Small intestine (tissue), 7 donors: ENCODE measurements around the gene SLC26A4. TPM values are rescaled to one million over a fixed set of nuclear protein-coding genes. Genes with fewer than 3 reads are reported as not detected.

Source experiments
- DNase-seq, 2 donors: peaks; one replicate each; pipeline versions ENCODE4 v3.0.0 to v3.0.0-alpha.2; 2013
- FAIRE-seq: peaks from 2 replicates; lab custom pipeline; 2012; peaks lifted over from hg19 to GRCh38; lab: Jason Lieb, UNC
- H3K27ac ChIP-seq, 3 donors: one replicate each; pipeline ENCODE4 v1.5.1; 2013; ENCODE audit warnings: low read length in 2 of 3, mild to moderate bottlenecking in 2 of 3, control low read depth in 1 of 3, inconsistent platforms in 1 of 3, low read depth in 1 of 3, moderate library complexity in 1 of 3
- H3K27me3 ChIP-seq, 3 donors: one replicate each; pipeline ENCODE4 v1.6.1; 2013; ENCODE audit warnings: low read length in 3 of 3, inconsistent platforms in 1 of 3; ENCODE audit not compliant: control insufficient read depth in 3 of 3, insufficient read depth in 3 of 3
- H3K36me3 ChIP-seq, 3 donors: one replicate each; pipeline ENCODE4 v1.6.1; 2013; ENCODE audit warnings: low read length in 3 of 3, inconsistent platforms in 1 of 3, low read depth in 1 of 3, mild to moderate bottlenecking in 1 of 3, moderate library complexity in 1 of 3; ENCODE audit not compliant: control insufficient read depth in 3 of 3, insufficient read depth in 2 of 3
- H3K4me1 ChIP-seq, 3 donors: one replicate each; pipeline ENCODE4 v1.6.1; 2013; ENCODE audit warnings: low read length in 2 of 3, inconsistent platforms in 1 of 3, low read depth in 1 of 3, mild to moderate bottlenecking in 1 of 3, moderate library complexity in 1 of 3; ENCODE audit not compliant: control insufficient read depth in 3 of 3, insufficient read depth in 2 of 3
- H3K4me3 ChIP-seq, 3 donors: one replicate each; pipeline ENCODE4 v1.5.1; 2013; ENCODE audit warnings: low read length in 3 of 3, control low read depth in 1 of 3, inconsistent platforms in 1 of 3, low read depth in 1 of 3, mild to moderate bottlenecking in 1 of 3, moderate library complexity in 1 of 3
- H3K9me3 ChIP-seq, 2 donors: one replicate each; pipeline ENCODE4 v1.6.1; 2013; ENCODE audit warnings: low read depth in 1 of 2, low read length in 1 of 2; ENCODE audit not compliant: control insufficient read depth in 2 of 2, insufficient read depth in 1 of 2
- WGBS, 3 donors: extraction: QIAGEN DNeasy Blood & Tissue Kit; methylation state at CpG; one replicate each; pipeline ENCODE4 v1.1.7; 2013; 5-methylcytosine and 5-hydroxymethylcytosine counted together
- polyA plus RNA-seq, 4 donors: library from polyadenylated mRNA; stranded (reverse) in 3 of 4; unstranded in 1 of 4; fragments of 200-250 nt in 3 of 4; fragments of 120-200 nt in 1 of 4; gene quantifications; one replicate each; pipeline versions ENCODE4 v1.2.1 to v1.2.3, GENCODE V29; 2013
- donor health status: healthy with polysubstance abuse.
- donor health status: control.
- donor health status: control.
- donor health status: Bipolar disorder and iron deficiency.
- donor health status: healthy.

SLC26A4 gene
- polyA plus RNA-seq, 4 donors = 0.18 to 0.30 TPM; not detected in 2

- H3K4me1 ChIP-seq = no peaks in the 10 kb centered on the region
- no peaks in the 10 kb centered on the region for H3K27me3 ChIP-seq
- DNase-seq = no peak
- H3K9me3 ChIP-seq = no peaks in the 10 kb centered on the region
- no peak overlapping the region for H3K27ac ChIP-seq
- 72 to 90% (median 82%) methylated on average over 2 of the region's 2 CpGs for WGBS, 3 donors
- no peaks in the 10 kb centered on the region for H3K36me3 ChIP-seq
- H3K4me3 ChIP-seq = no peak overlapping the region
- no peak for FAIRE-seq
Measured at GRCh38 chr7:107684287-107684686, 23.7 kb downstream of the SLC26A4 start.

GRCh38 chr7:107684947-107685463, 24.4 kb downstream of the SLC26A4 start:
- no peak for FAIRE-seq
- Histone ChIP-seq H3K27me3 (no peaks in the 10 kb centered on the region), H3K27ac (no peak overlapping the region), H3K4me3 (no peak overlapping the region), H3K9me3 (no peaks in the 10 kb centered on the region), H3K4me1 (no peaks in the 10 kb centered on the region), H3K36me3 (no peaks in the 10 kb centered on the region)
- no peak for DNase-seq
- WGBS, 3 donors = 91 to 100% (median 96%) methylated on average over 1 of the region's 1 CpG

- 86 to 89% (median 89%) methylated on average over 5 of the region's 5 CpGs for WGBS, 3 donors
- no peak for DNase-seq
- no peak overlapping the region for H3K27ac ChIP-seq
- H3K4me3 ChIP-seq = no peak overlapping the region
- FAIRE-seq = no peak
- H3K9me3 ChIP-seq = no peaks in the 10 kb centered on the region
- H3K27me3 ChIP-seq = peaks cover 0 to 3% (median 0%) of the 10 kb centered on the region in 3 donors
- H3K36me3 ChIP-seq = no peaks in the 10 kb centered on the region
- no peaks in the 10 kb centered on the region for H3K4me1 ChIP-seq
Measured at GRCh38 chr7:107686816-107687387, 26.3 kb downstream of the SLC26A4 start.

GRCh38 chr7:107687656-107688055, 27.0 kb downstream of the SLC26A4 start:
- H3K4me1 ChIP-seq = no peaks in the 10 kb centered on the region
- H3K27ac ChIP-seq = no peak overlapping the region
- peaks cover 0 to 3% (median 0%) of the 10 kb centered on the region in 3 donors for H3K27me3 ChIP-seq
- no peak for FAIRE-seq
- no peak for DNase-seq
- H3K36me3 ChIP-seq = no peaks in the 10 kb centered on the region
- no peaks in the 10 kb centered on the region for H3K9me3 ChIP-seq
- no peak overlapping the region for H3K4me3 ChIP-seq
- 52 to 76% (median 55%) methylated on average over 3 of the region's 3 CpGs for WGBS, 3 donors

GRCh38 chr7:107689553-107689952, 28.9 kb downstream of the SLC26A4 start:
- Histone ChIP-seq H3K36me3 (no peaks in the 10 kb centered on the region), H3K4me1 (no peaks in the 10 kb centered on the region), H3K9me3 (no peaks in the 10 kb centered on the region), H3K4me3 (no peak overlapping the region), H3K27me3 (peaks cover 0 to 6% (median 3%) of the 10 kb centered on the region in 3 donors), H3K27ac (no peak overlapping the region)
- no peak for DNase-seq
- 94 to 98% (median 98%) methylated on average over 2 of the region's 2 CpGs for WGBS, 3 donors
- FAIRE-seq = no peak

- peaks cover 0 to 6% (median 3%) of the 10 kb centered on the region in 3 donors for H3K27me3 ChIP-seq
- DNase-seq (no peak), FAIRE-seq (no peak)
- no peak overlapping the region for H3K4me3 ChIP-seq
- WGBS, 3 donors = 88 to 93% (median 92%) methylated on average over 7 of the region's 7 CpGs
- H3K4me1 ChIP-seq = no peaks in the 10 kb centered on the region
- no peak overlapping the region for H3K27ac ChIP-seq
- H3K36me3 ChIP-seq = no peaks in the 10 kb centered on the region
- H3K9me3 ChIP-seq = no peaks in the 10 kb centered on the region
Measured at GRCh38 chr7:107690084-107690483, 29.5 kb downstream of the SLC26A4 start.

GRCh38 chr7:107690611-107691010, 30.0 kb downstream of the SLC26A4 start:
- FAIRE-seq (no peak), DNase-seq (no peak)
- WGBS, 3 donors = 25 to 47% (median 37%) methylated on average over 2 of the region's 2 CpGs
- no peaks in the 10 kb centered on the region for H3K36me3 ChIP-seq
- no peaks in the 10 kb centered on the region for H3K9me3 ChIP-seq
- no peak overlapping the region for H3K4me3 ChIP-seq
- H3K27me3 ChIP-seq = peaks cover 0 to 6% (median 3%) of the 10 kb centered on the region in 3 donors
- no peak overlapping the region for H3K27ac ChIP-seq
- H3K4me1 ChIP-seq = no peaks in the 10 kb centered on the region

- WGBS, 3 donors = 49 to 66% (median 64%) methylated on average over 3 of the region's 3 CpGs
- Histone ChIP-seq H3K4me1 (no peaks in the 10 kb centered on the region), H3K9me3 (no peaks in the 10 kb centered on the region), H3K36me3 (no peaks in the 10 kb centered on the region), H3K27ac (no peak overlapping the region), H3K27me3 (peaks cover 0 to 6% (median 3%) of the 10 kb centered on the region in 3 donors), H3K4me3 (no peak overlapping the region)
- DNase-seq = no peak
- FAIRE-seq = no peak
Measured at GRCh38 chr7:107691716-107692115, 31.1 kb downstream of the SLC26A4 start.

GRCh38 chr7:107692501-107692900, 31.9 kb downstream of the SLC26A4 start:
- FAIRE-seq (no peak), DNase-seq (no peak)
- peaks cover 0 to 6% (median 3%) of the 10 kb centered on the region in 3 donors for H3K27me3 ChIP-seq
- H3K9me3 ChIP-seq = no peaks in the 10 kb centered on the region
- H3K27ac ChIP-seq = no peak overlapping the region
- no peak overlapping the region for H3K4me3 ChIP-seq
- H3K4me1 ChIP-seq = no peaks in the 10 kb centered on the region
- 81 to 88% (median 86%) methylated on average over 1 of the region's 1 CpG for WGBS, 3 donors
- no peaks in the 10 kb centered on the region for H3K36me3 ChIP-seq
